PC-3 (cell line): ENCODE data around the gene FCRL5.

Experiments
- EZH2 ChIP-seq: fragments of 300-600 bp; sonication (generic); IDR thresholded peaks from one replicate; pipeline ENCODE4 v1.6.1; 2017; ENCODE audit warnings: antibody characterized with exemption, mild to moderate bottlenecking, low read length; ENCODE audit not compliant: unreplicated experiment
- EZH2phosphoT487 ChIP-seq: fragments of 300-600 bp; sonication (generic); IDR thresholded peaks from 2 replicates; pipeline ENCODE4 v1.6.1; 2018; ENCODE audit warnings: mild to moderate bottlenecking, antibody characterized with exemption, low read length, borderline replicate concordance
- TF ChIP-seq, protein P1 (sequence below): fragments of 300-600 bp; sonication (generic); conservative IDR thresholded peaks from 2 replicates; pipeline ENCODE4 v1.5.1; 2017; ENCODE audit warnings: antibody characterized with exemption, low read depth, mild to moderate bottlenecking, low read length

GRCh38 chr1:157499521-157499920 lies 52.8 kb downstream of the FCRL5 start:
- TF ChIP-seq, protein P1, sequence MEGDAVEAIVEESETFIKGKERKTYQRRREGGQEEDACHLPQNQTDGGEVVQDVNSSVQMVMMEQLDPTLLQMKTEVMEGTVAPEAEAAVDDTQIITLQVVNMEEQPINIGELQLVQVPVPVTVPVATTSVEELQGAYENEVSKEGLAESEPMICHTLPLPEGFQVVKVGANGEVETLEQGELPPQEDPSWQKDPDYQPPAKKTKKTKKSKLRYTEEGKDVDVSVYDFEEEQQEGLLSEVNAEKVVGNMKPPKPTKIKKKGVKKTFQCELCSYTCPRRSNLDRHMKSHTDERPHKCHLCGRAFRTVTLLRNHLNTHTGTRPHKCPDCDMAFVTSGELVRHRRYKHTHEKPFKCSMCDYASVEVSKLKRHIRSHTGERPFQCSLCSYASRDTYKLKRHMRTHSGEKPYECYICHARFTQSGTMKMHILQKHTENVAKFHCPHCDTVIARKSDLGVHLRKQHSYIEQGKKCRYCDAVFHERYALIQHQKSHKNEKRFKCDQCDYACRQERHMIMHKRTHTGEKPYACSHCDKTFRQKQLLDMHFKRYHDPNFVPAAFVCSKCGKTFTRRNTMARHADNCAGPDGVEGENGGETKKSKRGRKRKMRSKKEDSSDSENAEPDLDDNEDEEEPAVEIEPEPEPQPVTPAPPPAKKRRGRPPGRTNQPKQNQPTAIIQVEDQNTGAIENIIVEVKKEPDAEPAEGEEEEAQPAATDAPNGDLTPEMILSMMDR: no peak
- TF ChIP-seq EZH2 (no peak), EZH2phosphoT487 (no peak)
